HuH-7.5 (cell line): ENCODE results near the gene HOXA1.
"Not testable (repeated sequence)": the region's sequence is repeated elsewhere in the genome, so short reads cannot be mapped to it uniquely, and the experiment has no call there.

ENCODE experiments used
- DNase-seq: peaks from one replicate; pipeline ENCODE4 v3.0.0; 2011; ENCODE audit warnings: low spot score

HOXA1 gene

DNA sequence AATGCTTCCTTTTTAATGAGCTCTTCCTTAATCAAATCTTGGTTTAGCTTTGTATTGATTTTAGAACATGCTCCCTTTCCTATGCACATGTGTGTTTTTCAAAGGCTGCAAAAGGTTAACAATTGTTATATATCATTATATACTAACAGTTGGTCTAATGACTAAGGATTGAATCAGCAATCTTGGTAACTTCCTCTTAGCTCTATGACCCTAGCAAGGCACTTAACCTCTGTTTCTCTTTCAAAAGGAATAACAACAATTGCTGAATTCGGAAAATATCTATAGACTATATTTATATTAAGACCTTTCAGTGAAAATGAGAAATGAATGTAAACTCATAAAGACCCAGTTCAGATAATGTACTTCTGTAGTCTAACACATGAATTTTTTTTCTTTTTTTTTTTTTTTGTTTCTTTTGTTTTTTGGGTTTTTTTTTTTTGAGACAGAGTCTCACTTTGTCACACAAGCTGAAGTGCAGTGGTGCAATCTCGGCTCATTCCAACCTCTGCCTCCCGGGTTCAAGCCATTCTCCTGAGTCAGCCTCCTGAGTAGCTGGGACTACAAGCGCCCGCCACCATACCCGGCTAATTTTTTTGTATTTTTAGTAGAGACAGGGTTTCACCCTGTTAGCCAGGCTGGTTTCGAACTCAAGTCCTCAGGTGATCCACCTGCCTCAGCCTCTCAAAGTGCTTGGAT, 48.8 kb downstream of the HOXA1 start:
- no peak for DNase-seq

GRCh38 chr7:27045972-27046371, 49.8 kb downstream of the HOXA1 start:
- DNase-seq, result not testable (repeated sequence)

GRCh38 chr7:27045066-27045465, 50.7 kb downstream of the HOXA1 start:
- not testable (repeated sequence) for DNase-seq
